ENCODE data around the gene NR1I2. TPM values are rescaled to one million over a fixed set of nuclear protein-coding genes. Genes with fewer than 3 reads are reported as not detected.

NR1I2 gene
- total and polyA plus RNA-seq, 9 donors: 0.20 to 0.62 (median 0.34) TPM

GRCh38 chr3:119790369-119790768 is 8.5 kb downstream of the NR1I2 start:
- H3K36me3 ChIP-seq: no peaks in the 10 kb centered on the region
- no peak for DNase-seq
- no peak overlapping the region for H3K4me3 ChIP-seq
- 92 to 98% (median 96%) methylated on average over 3 of the region's 3 CpGs for WGBS, 3 donors
- H3K9me3 ChIP-seq: no peaks in the 10 kb centered on the region
- intact Hi-C loops (cut with DNase I): no loop called here
- no peak overlapping the region for H3K27ac ChIP-seq
- no peaks in the 10 kb centered on the region for H3K4me1 ChIP-seq (ENCODE audit: insufficient read depth)
- no peaks in the 10 kb centered on the region for H3K27me3 ChIP-seq
- TF ChIP-seq CTCF (IDR thresholded peaks at IDR 0.05): no peak
- no peak for TF ChIP-seq POLR2A (IDR thresholded peaks at IDR 0.05)
- TF ChIP-seq EP300 (IDR thresholded peaks at IDR 0.05): no peak

GRCh38 chr3:119792270-119792669 is 10.4 kb downstream of the NR1I2 start:
- H3K9me3 ChIP-seq: no peaks in the 10 kb centered on the region
- no peaks in the 10 kb centered on the region for H3K27me3 ChIP-seq
- WGBS, 3 donors: 90 to 94% (median 92%) methylated on average over 8 of the region's 8 CpGs
- DNase-seq: no peak
- TF ChIP-seq EP300 (IDR thresholded peaks at IDR 0.05) (no peak), CTCF (IDR thresholded peaks at IDR 0.05) (no peak), POLR2A (IDR thresholded peaks at IDR 0.05) (no peak)
- H3K27ac ChIP-seq: no peak overlapping the region
- intact Hi-C loops (cut with DNase I): no loop called here
- H3K36me3 ChIP-seq: no peaks in the 10 kb centered on the region
- H3K4me3 ChIP-seq: no peak overlapping the region
- H3K4me1 ChIP-seq (ENCODE audit: insufficient read depth): no peaks in the 10 kb centered on the region

GRCh38 chr3:119794401-119794800 is 12.5 kb downstream of the NR1I2 start:
- TF ChIP-seq POLR2A (IDR thresholded peaks at IDR 0.05) (no peak), EP300 (IDR thresholded peaks at IDR 0.05) (no peak), CTCF (IDR thresholded peaks at IDR 0.05) (no peak)
- H3K4me1 ChIP-seq (ENCODE audit: insufficient read depth): no peaks in the 10 kb centered on the region
- intact Hi-C loops (cut with DNase I): no loop called here
- no peak overlapping the region for H3K27ac ChIP-seq
- WGBS, 3 donors: 93 to 98% (median 96%) methylated on average over 2 of the region's 2 CpGs
- no peaks in the 10 kb centered on the region for H3K9me3 ChIP-seq
- no peaks in the 10 kb centered on the region for H3K36me3 ChIP-seq
- no peak overlapping the region for H3K4me3 ChIP-seq
- no peak for DNase-seq
- no peaks in the 10 kb centered on the region for H3K27me3 ChIP-seq

- intact Hi-C loops (cut with DNase I): no loop called here
- Histone ChIP-seq H3K36me3 (no peaks in the 10 kb centered on the region), H3K4me3 (no peak overlapping the region), H3K27ac (no peak overlapping the region), H3K4me1 (ENCODE audit: insufficient read depth) (no peaks in the 10 kb centered on the region), H3K27me3 (no peaks in the 10 kb centered on the region), H3K9me3 (no peaks in the 10 kb centered on the region)
- TF ChIP-seq POLR2A (IDR thresholded peaks at IDR 0.05): no peak
- DNase-seq: no peak
- 48 to 64% (median 52%) methylated on average over 5 of the region's 5 CpGs for WGBS, 3 donors
These were observed 13.2 kb downstream of the NR1I2 start for GRCh38 chr3:119794971-119795612.

GRCh38 chr3:119795849-119796248 is 13.9 kb downstream of the NR1I2 start:
- Histone ChIP-seq H3K9me3 (no peaks in the 10 kb centered on the region), H3K4me1 (ENCODE audit: insufficient read depth) (no peaks in the 10 kb centered on the region), H3K27ac (no peak overlapping the region), H3K36me3 (no peaks in the 10 kb centered on the region), H3K4me3 (no peak overlapping the region), H3K27me3 (no peaks in the 10 kb centered on the region)
- intact Hi-C loops (cut with DNase I): no loop called here
- TF ChIP-seq POLR2A (IDR thresholded peaks at IDR 0.05) (no peak), CTCF (IDR thresholded peaks at IDR 0.05) (no peak), EP300 (IDR thresholded peaks at IDR 0.05) (no peak)
- WGBS, 3 donors: 77 to 84% (median 77%) methylated on average over 3 of the region's 3 CpGs
- no peak for DNase-seq
